Measurements from ENCODE around the gene GAB2. TPM values are rescaled to one million over a fixed set of nuclear protein-coding genes. Genes with fewer than 3 reads are reported as not detected.

Gene GAB2
- total RNA-seq, 1 experiment from 2014 or later: 3.3 TPM

DNA sequence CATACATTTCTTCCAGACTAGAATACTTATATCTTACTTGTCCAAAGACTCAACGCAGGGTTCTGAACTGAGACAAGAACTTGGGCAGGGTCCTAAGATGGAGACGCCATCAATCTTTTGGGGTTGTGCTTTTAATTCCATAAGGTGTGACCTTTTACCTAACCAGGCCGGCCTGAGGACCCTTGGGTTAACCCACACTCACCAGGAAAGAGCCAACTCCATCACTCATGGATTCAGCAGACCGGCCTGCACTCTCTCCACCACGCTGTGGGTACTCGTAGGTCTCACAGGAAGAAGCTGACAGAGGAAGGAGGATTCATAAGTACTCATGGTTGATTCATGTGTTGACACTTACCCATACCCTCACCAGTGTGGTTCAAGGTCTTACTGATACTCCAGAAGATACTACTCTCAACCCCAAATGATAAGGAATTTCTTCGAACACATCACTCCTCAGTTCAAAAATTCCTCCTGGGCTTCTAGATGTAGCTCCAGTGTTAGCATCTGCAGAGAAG, 192.7 kb downstream of the GAB2 start:
- Histone ChIP-seq H3K79me2 (ENCODE audit: insufficient read depth, low read length) (no peaks in the 10 kb centered on the region), H3K56ac (ENCODE audit: insufficient read length, low read depth, low read length) (no peak overlapping the region), H2AFZ (ENCODE audit: low read length) (no peak overlapping the region), H3K4me2 (ENCODE audit: insufficient read depth, insufficient read length, low read length) (no peak overlapping the region), H3K23ac (ENCODE audit: insufficient read length, low read depth, low read length) (no peak overlapping the region), H3K9ac (ENCODE audit: extremely low read depth, insufficient read length, low read length) (no peak overlapping the region), H3K9me3 (ENCODE audit: control insufficient read depth, low read depth, low read length) (no peaks in the 10 kb centered on the region), H4K20me1 (ENCODE audit: control insufficient read depth, insufficient read depth, insufficient read length) (no peaks in the 10 kb centered on the region), H3K79me1 (ENCODE audit: insufficient read depth, low read depth, low read length, poor library complexity, severe bottlenecking) (no peaks in the 10 kb centered on the region), H3K27ac (ENCODE audit: insufficient read length, low read depth, low read length) (no peak overlapping the region), H2BK12ac (ENCODE audit: insufficient read length, low read depth, low read length) (no peak overlapping the region), H3K14ac (ENCODE audit: insufficient read depth, low read length) (no peak overlapping the region), H2BK120ac (ENCODE audit: low read depth, low read length, poor library complexity, severe bottlenecking) (no peak overlapping the region), H4K8ac (replicated peaks; ENCODE audit: insufficient read length, low read depth, low read length) (no peak overlapping the region), H2BK20ac (ENCODE audit: low read depth, low read length, poor library complexity, severe bottlenecking) (no peak overlapping the region), H3T11ph (ENCODE audit: low read length) (no peak overlapping the region), H4K5ac (ENCODE audit: insufficient read length, low read depth, low read length) (no peak overlapping the region), H3K4me1 (ENCODE audit: insufficient read depth, low read length) (peaks cover 2% of the 10 kb centered on the region; the same call in 1 of the 2 replicates), H3K23me2 (ENCODE audit: insufficient read length, low read depth, low read length, poor library complexity, severe bottlenecking) (no peaks in the 10 kb centered on the region), H2AK5ac (ENCODE audit: insufficient read length, low read length) (no peak overlapping the region), H3K4ac (ENCODE audit: low read depth, low read length) (no peak overlapping the region), H4K91ac (ENCODE audit: insufficient read length, low read depth, low read length) (no peak overlapping the region), H3K27me3 (ENCODE audit: insufficient read depth, low read length) (no peaks in the 10 kb centered on the region), H2BK5ac (ENCODE audit: insufficient read length, low read length) (no peak overlapping the region), H2BK15ac (ENCODE audit: low read depth, low read length) (no peak overlapping the region), H3K18ac (ENCODE audit: insufficient read length, low read depth, low read length) (no peak overlapping the region)
- no CpG with 5 or more reads among the region's 7 CpGs for WGBS (ENCODE audit: extremely low coverage, insufficient read length, low lambda C conversion rate)
- no peak for DNase-seq
- Mint-ChIP-seq H3K36me3 (ENCODE audit: insufficient read depth in 1 of 3, low read depth in 3 of 3) (peaks cover 0 to 19% (median 11%) of the 10 kb centered on the region in 3 experiments; a peak in 4 of 7 replicates), H3K27me3 (ENCODE audit: low read depth) (no peaks in the 10 kb centered on the region), H3K4me1 (no peaks in the 10 kb centered on the region), H3K27ac (no peak overlapping the region; a peak in 1 of 7 replicates), H3K9me3 (no peaks in the 10 kb centered on the region), H3K4me3 (no peak overlapping the region)
- no peak for TF ChIP-seq CTCF (conservative IDR thresholded peaks at IDR 0.05)

All from H9 (cell line).